NB4 (cell line): ENCODE measurements around the gene PHACTR3.

Experiments
- DNase-seq: peaks from one replicate; pipeline ENCODE4 v3.0.0; 2010; ENCODE audit warnings: low read depth
- H3K4me3 ChIP-seq: one replicate; pipeline ENCODE4 v1.5.1; 2011; ENCODE audit warnings: mild to moderate bottlenecking, low read depth, low read length, moderate library complexity
- MYC ChIP-seq: IDR thresholded peaks from 2 replicates; pipeline ENCODE4 v1.6.1; 2011; ENCODE audit warnings: low read depth, low read length
- POLR2A ChIP-seq: IDR thresholded peaks from 2 replicates; pipeline ENCODE4 v1.6.1; 2011; ENCODE audit warnings: mild to moderate bottlenecking; ENCODE audit not compliant: insufficient read length; ENCODE audit errors: extremely low read depth
- TF ChIP-seq, protein P1 (sequence below): IDR thresholded peaks from one replicate; pipeline ENCODE4 v1.5.1; 2012; ENCODE audit warnings: low read depth, low read length
- TF ChIP-seq, protein P2 (sequence below): IDR thresholded peaks from 2 replicates; pipeline ENCODE4 v1.6.1; 2011; ENCODE audit warnings: low read depth, low read length

PHACTR3 gene

DNA sequence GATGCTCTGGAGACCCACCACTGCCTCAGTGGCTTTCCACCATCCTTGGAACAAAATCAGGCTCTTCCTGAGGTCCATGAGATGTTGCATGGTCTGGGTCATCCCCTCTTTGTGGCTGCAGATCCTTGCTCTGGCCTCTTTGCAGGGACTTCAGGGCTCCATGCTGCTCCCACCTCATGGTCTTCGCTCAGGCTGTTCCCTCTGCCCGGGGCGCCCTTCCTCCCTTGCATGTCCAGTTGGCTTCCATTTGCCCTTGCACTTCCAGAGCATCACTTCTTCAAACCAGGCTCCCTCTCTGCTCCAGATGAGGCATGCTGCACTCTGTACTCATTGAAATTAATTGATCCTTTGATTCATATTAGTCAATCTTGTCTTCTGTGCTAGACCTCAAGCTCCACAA is 4.4 kb upstream of the PHACTR3 start:
- TF ChIP-seq MYC (no peak), POLR2A (no peak)
- TF ChIP-seq, protein P1, sequence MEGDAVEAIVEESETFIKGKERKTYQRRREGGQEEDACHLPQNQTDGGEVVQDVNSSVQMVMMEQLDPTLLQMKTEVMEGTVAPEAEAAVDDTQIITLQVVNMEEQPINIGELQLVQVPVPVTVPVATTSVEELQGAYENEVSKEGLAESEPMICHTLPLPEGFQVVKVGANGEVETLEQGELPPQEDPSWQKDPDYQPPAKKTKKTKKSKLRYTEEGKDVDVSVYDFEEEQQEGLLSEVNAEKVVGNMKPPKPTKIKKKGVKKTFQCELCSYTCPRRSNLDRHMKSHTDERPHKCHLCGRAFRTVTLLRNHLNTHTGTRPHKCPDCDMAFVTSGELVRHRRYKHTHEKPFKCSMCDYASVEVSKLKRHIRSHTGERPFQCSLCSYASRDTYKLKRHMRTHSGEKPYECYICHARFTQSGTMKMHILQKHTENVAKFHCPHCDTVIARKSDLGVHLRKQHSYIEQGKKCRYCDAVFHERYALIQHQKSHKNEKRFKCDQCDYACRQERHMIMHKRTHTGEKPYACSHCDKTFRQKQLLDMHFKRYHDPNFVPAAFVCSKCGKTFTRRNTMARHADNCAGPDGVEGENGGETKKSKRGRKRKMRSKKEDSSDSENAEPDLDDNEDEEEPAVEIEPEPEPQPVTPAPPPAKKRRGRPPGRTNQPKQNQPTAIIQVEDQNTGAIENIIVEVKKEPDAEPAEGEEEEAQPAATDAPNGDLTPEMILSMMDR: no peak
- TF ChIP-seq, protein P2, sequence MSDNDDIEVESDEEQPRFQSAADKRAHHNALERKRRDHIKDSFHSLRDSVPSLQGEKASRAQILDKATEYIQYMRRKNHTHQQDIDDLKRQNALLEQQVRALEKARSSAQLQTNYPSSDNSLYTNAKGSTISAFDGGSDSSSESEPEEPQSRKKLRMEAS: no peak
- H3K4me3 ChIP-seq: no peak overlapping the region

DNA sequence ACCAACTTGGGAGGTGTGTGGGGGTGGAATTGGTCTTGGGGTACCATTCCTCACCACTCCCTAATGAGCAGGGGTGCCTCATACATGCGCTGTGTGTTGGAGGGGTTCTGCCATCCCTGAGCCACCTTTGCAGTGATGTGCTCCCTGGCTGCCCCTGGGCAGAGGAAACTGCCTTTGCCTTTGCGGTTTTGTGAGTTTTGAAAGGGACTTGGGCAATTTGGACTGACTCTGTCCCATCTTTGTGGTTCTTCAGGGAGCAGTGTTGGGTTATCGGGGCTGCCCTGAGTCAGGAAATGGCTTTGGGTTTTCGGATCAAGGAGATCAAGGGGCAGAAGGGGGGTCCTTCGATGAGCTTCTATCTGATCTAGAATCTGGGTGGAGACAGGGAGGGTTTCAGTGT is 3.9 kb upstream of the PHACTR3 start:
- TF ChIP-seq MYC (no peak), POLR2A (no peak)
- TF ChIP-seq, protein P1: no peak
- TF ChIP-seq, protein P2: no peak
- peak; percentile 64 for DNase-seq
- no peak overlapping the region for H3K4me3 ChIP-seq

More for the DNA sequence above, 4.4 kb upstream of the PHACTR3 start:
- no peak for DNase-seq

DNA sequence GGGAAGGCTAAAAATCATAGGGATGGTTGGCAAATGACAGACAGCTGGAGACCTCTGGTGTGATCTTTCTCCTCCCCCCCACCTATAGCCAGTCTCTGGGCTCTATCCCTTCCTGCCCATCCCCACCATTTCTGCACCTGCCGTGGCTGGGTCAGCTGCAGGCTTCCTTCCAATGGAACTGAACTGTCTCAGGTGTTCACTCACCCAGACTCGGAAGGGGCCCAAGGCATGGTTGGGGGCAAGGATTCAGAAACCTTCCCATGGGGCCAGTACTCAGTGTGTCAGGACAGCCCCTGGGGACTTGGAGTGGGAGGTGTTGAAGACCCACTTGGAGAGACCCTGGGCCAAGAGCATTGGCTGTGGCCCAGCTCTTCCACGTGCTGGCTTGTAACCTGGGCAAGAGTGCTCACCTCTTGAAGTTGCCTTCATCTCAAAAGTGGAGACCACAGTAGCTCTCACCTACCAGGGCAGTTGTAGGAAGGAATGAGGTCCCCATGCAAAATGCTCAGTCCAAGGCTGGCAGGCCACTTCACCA is 1.7 kb upstream of the PHACTR3 start:
- H3K4me3 ChIP-seq: no peak overlapping the region
- DNase-seq: no peak
- TF ChIP-seq POLR2A (no peak), MYC (no peak)
- TF ChIP-seq, protein P2: no peak

DNA sequence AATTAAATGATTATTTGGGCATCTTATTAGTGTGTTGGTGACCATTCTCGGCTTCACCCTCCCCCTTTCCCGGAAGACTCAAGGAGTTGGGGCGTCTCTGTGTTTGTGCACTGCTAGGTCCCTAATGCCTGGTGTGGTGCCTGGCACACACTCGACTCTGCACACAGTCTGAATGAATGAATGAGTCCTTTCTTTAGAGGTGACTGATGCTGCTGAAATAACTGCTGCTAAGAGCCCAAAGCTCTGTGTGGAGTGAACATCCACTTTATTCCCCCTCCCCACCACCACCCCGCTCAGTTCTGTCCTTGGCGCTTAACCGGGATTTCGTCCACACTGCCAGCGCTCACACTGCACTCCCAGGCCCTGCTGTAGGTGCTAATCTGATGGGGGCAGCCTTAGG is 1.2 kb upstream of the PHACTR3 start:
- TF ChIP-seq MYC: no peak
- TF ChIP-seq, protein P1: no peak
- TF ChIP-seq POLR2A: no peak
- TF ChIP-seq, protein P2: no peak
- H3K4me3 ChIP-seq: no peak overlapping the region
- DNase-seq: no peak

DNA sequence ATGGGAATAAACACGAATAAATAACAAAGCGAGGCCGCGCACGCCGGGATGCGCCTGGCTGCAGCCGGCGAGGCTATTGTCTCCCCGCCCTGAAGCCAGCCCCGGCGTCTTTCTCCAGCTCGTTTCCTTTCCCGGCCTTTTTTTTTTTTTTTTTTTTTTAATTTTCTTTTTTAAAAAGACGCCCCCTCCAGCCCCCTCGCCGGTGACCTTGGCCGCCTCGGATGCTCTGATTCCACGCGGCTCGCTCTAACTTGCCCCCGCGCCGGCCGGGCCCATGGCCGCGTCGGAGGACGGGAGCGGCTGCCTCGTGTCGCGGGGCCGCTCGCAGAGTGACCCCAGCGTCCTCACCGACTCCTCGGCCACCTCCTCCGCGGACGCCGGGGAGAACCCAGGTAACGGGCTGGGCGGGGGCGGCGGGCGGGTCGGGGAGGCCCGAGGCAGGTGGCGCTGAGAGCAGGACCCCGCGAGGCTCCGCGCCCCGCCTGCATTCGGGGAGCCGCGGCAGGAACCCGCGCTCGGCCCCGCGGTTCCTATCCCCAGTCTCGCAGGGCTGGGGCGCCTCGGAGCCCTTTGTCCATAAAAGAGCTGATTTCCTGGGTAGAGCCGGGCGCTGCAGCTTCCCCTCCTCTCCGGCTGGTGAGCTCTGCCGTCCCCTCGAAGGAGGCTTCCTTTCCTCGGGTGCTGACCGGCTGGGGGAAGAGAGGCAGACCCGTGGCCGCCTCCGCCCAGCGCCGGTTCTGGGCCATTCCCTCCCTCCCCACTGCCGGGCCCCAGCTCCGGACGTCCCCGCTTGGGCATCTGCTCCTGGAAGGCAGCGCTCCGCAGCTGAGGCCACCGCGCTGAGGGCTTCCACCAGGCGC is 631 bp downstream of the PHACTR3 start:
- TF ChIP-seq MYC: no peak
- TF ChIP-seq POLR2A: no peak
- peak; percentile 50 for DNase-seq
- no peak overlapping the region for H3K4me3 ChIP-seq

DNA sequence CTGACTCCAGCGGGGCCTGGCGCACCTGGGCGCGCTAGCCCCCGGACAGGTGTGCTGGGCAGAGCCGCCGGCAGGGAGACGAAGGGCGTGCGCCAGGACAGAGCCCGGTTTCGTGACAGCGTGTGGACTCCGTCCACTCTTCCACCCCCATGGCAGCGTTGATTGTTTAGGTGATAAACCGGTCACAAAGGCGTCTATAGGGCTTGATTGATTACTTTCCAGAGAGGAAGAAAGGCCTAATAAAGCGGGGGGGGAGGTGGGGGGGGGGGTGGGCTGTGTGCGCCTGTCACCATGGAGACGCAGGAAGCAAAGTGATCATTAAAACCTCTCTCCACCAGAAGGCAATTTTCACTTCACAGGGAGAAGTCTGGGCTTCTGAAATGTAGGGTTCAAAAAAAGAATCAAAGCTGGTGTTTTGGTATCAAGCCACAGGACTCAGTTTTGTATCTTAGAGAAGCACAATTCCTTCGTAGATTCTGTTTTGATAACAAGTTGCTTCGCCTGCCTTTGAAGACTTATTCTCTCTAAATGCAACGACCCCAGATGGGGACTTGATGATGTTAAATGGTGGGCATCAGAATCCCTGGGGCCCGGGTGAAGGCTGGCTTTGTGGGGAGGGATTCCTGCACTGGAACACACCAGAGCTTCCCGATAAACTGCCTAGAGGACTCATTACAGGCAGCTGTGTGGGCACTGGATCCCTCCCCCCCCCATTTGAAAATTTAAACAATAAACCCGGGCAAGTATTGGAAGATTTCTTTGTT is 1.4 kb downstream of the PHACTR3 start:
- H3K4me3 ChIP-seq: no peak overlapping the region
- DNase-seq: no peak
- TF ChIP-seq, protein P1: no peak
- TF ChIP-seq MYC (no peak), POLR2A (no peak)
- TF ChIP-seq, protein P2: no peak
